ENCODE data around the gene PAK5.

DNA sequence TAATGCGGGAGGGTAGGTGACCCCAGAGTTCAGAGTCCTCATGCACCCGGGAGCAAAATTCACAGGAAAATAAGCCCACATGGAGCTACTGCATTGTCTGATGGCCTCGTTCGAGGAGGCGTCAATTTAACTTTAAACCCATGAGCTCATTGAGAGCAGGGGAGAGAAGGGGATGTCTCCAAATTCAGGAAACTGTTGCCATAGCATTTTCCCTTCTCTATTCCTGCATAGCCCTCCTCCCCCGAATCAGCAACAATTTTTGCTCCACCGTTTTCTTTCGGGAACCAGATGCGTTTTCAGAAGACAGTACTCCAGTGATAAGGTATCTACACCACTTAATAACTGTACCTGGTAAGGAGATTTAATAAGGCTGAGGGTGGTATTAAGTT, 324.8 kb downstream of the PAK5 start:
- no peak for TF ChIP-seq CTCF (IDR thresholded peaks at IDR 0.05)
- no peak for TF ChIP-seq POLR2A (IDR thresholded peaks at IDR 0.05)

All from uterus (tissue), 2 donors.